ENCODE measurements around the gene TREM2.
"Not testable (repeated sequence)": the region's sequence is repeated elsewhere in the genome, so short reads cannot be mapped to it uniquely, and the experiment has no call there.

The TREM2 gene

DNA sequence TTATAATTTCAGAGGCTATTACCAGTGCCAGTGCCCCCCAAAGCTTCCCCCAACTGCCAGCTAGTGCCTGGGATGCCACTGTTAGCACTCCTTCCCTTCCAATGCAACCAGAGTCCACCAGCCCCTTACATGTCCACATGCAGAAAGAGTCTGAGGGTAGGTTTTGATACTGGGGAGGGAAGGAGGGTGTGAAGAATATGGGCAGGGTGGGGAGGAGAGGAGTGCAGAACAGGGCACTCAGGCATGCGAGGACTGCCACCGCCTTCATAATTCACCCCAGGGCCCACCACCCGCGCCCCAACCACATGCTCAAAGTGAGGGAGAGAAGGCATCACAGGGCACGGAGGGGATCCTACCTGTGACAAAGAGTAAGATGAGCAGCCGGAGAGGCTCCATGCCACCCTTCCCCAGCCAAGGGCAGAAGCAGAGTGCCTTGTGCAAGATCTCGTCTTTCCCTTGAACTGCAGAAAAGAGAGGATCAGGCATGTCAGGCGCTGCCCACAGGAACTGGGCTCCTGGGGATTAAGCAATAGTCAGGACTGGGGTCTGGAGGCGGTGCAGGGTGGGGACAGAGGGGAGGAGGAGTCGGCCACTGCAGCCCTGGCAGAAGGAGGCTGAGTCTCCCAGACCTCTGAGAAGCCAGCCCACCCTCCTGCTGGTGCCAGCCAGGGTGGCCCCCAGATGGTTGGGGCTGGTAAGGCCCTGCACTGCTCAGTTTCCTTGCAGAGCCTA, at the start of gene TREM2:
Gene TREM2 (minus strand): TSS at position 430 of the 732 bp plus-strand sequence. CDS start 34 bp downstream, at position 396.
- no peak for DNase-seq (ENCODE audit: low read depth in 2 of 2)

DNA sequence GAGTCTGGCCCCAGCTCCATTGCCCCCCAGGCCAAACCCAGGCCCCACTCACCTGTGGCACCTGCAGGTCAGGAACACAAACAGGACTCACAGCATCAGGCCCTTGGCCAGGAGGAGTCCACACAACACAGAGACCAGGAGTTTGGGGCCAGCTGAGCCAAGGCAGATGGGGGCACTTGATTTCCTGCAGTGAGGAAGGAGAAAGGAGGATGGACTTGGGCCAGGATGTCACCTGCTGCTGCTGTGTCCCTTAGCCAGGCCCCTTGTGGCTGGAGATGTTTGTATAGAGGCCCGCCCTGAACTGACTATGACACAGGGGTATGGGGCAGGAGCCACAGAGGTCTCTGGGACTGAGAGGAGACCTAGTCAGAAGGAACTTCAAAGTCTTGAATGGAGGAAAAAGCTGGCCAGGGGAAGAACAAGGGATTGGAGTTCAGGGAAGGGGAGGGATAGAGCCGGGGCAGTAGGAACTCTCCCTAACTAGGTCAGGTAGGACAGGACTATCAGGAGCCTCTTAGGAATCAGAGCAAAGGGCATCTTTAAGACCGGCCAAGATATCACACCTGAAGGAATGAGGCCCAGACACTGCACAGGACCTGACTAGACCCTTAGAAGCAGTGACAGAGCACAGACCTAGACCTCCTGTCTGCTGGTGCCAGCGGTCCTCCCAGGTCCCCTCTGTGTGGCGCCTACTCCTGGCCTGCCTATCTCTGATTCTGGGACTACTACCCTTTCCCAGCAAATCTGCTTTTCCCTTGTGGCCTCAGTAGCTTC, 46.8 kb upstream of the TREM2 start:
- DNase-seq (ENCODE audit: low read depth in 2 of 2) = no peak

DNA sequence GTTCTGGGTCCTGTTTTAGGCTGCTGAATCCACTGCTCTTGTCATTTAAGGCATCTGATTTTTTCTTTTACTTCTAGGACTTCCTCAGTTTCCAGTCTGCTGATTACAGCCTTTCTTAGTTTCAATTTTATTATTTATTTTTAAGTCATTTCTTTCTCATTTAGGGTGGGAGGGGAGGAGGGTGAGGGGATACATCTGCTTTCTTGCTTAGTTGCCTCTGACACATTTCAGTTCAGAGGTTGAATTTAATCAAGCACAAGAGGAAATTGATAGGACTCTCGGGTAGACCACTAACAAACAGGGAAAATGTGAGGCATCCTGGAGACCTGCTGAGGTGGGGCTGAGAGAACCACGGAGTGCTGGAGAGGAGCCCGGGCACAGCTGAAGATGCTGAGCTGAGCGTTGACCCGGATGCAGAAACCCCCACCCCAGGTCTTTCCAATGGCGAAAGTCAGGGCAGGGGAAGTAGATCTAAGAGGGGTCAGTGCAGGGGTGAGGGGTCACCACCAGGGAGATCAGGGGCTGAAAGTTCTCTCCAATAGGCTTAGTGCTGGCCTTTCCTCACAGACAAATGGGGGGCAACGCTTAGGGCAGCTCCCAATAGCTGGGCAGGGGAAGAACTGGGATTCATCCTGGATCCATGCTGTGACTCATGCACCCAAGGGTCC, 45.7 kb upstream of the TREM2 start:
- no peak for DNase-seq (ENCODE audit: low read depth in 2 of 2)

DNA sequence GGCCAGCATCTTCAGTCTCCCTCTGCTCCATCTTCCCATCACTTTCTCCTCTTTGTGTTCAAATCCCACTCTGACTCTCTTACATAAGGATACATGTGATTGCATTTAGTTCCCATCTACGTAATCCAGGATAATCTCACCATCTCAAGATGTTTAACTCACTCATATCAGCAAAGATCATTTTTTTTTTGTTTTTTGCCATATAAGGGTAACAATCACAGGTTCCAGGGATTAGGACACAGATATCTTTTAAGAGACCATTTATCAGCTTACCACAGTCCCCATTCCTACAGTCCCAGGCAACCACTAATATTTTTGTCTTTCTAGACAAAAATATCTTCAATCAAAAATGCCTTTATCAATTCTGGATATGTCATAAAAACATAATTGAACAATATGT, 41.2 kb upstream of the TREM2 start:
- no peak for DNase-seq (ENCODE audit: low read depth in 2 of 2)

DNA sequence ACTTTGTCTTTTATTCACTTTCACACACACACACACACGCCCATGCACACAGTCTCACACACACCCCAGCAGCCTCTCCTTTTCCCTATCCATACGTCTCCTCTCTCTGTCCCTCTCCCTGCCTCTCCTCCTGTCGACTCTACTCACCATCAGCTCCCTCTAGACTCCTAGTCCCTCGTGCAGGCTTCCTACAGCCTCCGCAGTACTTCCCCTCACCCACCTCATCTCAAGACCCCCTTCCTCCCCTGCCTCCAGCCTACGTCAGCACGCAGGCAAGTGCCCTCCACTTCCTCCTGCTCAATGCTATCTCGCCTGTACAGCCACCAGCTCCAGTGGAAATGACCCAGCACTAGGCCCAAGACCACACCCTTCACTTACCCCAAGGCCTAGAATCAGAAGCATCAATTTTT, 38.9 kb upstream of the TREM2 start:
- DNase-seq (ENCODE audit: low read depth in 2 of 2) = no peak

DNA sequence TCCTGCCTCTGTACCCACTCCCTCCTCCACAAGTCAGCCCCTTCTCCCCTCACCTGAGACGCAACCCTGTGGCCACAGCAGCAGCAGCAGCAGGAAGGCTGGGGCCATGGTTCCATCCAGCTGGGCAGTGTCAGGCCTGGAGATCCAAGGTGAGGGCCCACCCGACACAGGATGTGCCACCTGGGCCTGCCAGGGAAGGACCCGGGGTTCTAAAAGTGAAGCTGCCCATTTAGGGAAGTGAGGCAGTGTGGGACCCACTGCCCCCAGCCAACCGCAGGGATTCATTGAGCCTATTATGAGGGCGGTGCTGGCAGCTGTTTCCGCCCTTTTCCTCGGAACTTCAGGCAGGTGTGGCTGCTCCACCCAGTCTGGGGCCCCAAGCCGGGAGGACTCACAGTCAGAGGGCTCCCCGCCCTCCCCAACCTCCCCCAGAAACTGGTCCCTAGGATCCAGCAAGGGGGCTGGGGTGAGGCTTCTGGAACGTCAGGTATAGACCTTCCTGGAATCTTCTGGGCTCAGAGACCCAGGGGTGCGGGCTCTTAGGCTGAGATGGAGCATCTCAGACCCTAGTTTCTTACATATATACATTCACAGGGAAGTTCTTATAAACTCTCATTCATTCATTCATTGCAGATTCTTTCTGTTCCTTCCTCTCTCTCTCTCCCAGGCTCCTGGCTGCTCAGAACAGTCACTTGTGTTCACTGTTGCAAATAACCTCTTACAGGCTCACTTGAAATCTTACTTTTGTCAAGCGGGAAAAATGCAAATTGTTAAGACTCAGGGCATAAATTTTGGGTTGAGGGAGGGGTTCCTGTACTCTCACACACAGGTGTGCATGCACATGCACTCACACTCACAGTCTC, 38.2 kb upstream of the TREM2 start, which contains the start of gene TREML2:
Gene TREML2 (minus strand): TSS at position 249 of the 863 bp plus-strand sequence. CDS start 141 bp downstream, at position 108.
- DNase-seq (ENCODE audit: low read depth in 2 of 2) = no peak

DNA sequence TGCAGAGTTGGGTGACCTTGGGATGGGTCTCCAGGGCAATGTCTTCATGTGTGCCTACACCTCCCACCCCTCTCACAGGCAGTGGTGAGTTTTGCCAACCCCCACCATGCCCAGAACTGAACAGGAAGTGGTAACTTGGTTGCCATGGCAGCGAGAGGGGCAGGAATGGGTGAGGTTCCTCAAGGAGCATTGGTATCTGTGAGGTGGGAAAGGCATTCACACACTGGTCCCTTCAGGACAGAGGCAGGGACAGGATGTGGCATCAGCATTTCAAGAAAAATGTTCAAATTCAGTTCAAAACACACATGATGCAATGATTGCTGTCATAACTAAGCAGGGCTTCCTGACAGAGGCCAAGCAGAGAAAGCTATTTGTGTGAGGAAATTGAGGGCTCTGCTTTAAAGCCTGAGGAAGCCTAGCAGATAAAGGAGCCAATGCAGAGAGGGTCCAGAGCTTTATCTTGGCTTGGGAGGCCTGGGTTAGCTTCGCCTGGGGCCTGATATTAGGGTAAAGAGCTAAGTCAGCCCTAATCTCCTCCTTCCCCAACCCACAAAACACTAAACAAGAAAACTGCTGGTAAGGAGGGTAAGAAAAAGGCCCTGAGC, 37.5 kb upstream of the TREM2 start:
- DNase-seq (ENCODE audit: low read depth in 2 of 2) = peak; percentile 27 to 38

DNA sequence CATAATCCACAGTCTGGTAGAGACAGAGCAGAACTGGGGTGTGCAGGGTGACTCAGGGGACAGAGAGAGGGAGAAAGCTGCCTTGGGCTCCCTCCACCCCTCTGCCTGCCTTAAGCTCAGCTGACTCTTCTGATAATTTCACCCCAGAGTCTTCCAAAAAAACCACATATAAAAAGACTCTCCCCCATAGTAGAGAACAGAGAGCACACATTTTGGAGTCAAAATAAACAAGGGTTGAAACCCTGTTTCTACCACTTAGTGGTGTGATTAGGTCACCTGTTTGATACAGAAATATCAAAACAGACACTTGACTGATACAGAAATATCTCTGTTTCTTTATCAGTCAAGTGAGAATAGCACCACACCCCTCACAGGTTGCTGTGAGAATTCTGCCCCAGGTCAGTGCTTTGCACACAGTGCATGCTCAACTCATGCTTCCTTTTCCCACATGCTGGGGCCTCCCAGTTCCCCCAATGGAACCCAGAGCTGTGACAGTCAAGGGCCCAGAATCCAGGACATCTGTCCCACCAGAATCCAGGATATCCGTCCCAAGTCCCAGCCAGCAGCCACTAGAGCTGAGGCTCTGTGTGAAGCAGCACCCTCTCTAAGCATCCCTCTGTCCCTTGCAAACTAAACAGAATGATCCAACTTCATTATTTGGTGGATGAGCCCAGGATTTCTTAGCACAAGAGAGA, 36.8 kb upstream of the TREM2 start:
- no peak for DNase-seq (ENCODE audit: low read depth in 2 of 2)

DNA sequence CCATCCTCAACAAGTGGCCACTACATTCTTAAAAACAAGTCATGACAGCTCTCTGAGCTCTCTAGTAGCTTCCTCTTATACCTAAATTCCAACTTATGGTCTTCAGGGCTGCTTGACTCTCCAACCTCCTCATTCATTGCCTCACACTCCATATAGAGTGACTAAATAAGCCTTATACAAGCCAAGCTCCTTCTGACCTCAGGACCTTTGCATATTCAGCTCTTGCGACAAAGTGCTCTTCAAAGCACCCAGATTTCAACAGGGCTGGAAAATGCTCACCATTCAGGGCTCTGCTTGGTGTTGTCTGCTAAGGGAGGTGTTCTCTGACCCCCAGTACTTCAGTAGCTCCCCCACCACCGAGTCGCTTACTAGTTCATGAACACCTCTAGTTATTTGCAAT, 34.3 kb upstream of the TREM2 start:
- no peak for DNase-seq (ENCODE audit: low read depth in 2 of 2)

DNA sequence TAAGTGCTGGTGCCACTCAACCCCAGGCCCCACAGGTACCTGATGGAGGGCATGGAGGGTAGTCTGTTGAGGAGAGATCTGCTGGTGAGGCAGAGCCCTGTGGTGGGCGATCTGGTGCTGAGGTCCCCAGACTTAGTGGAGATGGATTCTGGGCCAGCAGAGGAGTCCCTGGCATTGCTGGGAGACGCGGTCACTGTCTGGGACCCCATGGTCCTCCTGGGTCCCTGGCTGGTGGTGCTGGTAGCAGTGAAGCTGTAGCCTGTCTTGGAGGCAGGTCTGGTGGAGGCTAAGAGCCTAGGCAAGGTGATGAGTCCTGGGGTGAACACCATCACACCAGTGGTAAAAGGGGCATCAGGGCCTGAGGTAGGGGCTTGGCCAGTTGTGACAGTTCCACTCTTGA, 31.5 kb upstream of the TREM2 start:
- DNase-seq (ENCODE audit: low read depth in 2 of 2) = no peak

DNA sequence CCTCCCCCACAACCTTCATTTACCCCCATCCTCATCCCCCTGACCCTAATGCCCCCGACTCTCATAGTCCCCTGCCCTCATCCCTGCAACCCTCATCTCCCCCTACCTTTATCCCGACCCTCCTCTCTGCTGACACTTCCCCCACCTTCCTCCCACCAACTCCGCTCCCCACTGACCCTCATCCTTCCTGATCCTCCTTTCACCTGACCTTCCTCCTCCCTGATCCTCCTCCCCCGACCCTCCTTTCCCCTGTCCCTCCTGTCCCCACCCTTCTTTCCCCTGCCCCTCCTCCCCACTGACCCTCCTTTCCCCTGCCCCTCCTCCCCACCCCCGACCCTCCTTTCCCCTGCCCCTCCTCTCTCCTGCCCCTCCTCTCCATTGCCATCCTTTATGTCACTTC, 31.0 kb upstream of the TREM2 start:
- no peak for DNase-seq (ENCODE audit: low read depth in 2 of 2)

DNA sequence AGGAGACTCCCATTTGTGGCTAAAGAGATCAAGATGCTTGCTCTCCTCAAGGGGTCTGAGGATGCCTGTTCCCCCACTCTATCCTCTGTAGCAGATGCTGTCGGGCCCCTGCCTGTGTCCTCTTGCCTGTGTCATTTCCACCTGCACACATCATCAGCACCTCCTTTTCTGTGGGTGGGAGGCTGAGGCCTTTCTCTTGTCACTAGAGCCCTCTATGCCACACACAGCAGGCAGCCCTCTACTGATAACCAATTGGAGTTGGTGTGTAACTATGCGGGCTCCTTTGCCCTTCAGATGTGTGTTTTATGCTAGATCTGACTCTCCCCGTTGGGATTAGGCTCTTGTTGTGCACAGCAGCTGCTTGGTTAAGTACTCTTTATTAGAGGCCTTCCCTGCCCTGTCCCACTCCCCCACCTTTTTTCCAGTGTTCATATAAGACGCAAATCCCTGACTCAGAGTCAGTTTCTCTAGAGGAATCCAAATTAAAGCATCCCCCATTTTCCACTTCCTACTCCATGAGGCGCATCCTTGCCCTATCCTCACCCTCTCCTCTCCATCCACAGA, 30.3 kb upstream of the TREM2 start:
- DNase-seq (ENCODE audit: low read depth in 2 of 2) = no peak

DNA sequence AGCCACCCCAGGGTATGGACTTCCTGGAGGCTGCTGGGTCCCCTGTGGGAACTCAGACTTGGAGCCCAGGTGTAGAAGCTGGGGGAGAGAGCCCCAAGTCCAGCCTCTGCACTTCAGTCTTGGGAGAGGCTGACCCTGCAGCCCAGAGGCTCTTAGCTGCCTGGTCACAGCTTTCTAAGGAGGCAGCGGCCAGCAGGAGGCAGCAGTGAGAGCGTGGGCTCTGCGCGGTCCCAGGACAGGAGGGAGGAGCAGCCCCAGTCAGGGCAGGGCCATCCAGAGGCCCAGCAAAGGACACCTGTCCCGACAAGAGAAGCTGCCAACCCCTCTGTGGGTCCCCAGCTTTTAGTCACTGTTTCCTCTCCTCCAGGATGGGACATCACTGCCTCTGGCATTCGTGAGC, 28.7 kb upstream of the TREM2 start:
- no peak for DNase-seq (ENCODE audit: low read depth in 2 of 2)

DNA sequence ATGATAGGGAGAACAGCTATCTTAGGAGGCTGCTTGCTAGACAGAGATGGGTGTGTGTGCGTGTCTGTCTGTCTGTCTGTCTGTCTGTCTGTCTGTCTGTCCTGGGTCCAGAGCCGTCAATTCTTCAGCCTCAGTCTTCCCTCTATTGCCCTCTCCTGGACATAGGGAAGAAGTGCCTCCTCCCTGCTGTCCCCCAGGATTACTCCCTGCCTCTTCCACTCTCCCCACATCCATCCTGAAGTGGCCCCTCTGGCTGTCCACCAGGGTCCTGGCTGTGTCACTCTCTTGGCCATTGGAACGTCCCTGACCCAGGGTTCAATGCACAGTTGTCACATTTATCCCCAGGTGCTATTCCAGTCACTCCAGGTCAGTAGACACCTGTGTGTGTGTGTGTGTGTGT, 27.9 kb upstream of the TREM2 start:
- DNase-seq (ENCODE audit: low read depth in 2 of 2) = no peak

DNA sequence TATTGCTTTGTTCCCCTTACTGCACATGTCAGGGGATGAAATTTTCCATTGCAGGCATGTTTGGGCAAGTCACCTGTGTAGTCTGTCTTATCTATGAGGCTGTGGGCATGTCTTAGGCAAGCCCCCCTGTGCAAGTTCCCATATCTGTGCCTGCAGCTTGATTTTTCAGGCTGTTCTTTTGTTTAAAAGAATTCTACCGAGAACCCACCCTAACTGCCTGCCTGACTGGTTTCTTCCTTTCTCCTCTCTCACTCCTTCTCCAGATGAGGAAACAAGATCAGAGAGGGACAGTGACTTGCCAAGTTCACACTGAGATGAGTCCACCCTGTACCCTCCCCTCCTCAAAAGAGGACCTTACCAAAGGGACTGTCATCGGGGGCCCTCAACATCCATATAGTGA, 27.1 kb upstream of the TREM2 start:
- DNase-seq (ENCODE audit: low read depth in 2 of 2) = no peak

DNA sequence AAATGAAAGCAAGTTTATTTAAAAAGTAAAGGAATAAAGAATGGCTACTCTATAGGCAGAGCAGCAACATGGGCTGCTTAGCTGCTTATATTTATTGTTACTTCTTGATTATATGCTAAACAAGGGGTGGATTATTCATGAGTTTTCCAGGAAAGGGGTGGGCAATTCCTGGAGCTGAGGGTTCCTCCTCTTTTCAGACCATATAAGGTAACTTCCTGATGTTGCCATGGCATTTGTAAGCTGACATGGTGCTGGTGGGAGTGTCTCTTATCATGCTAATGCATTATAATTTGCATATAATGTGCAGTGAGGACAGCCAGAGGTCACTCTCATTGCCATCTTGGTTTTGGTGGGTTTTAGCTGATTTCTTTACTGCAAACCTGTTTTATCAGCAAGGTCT, 26.1 kb upstream of the TREM2 start:
- DNase-seq (ENCODE audit: low read depth in 2 of 2) = not testable (repeated sequence)

DNA sequence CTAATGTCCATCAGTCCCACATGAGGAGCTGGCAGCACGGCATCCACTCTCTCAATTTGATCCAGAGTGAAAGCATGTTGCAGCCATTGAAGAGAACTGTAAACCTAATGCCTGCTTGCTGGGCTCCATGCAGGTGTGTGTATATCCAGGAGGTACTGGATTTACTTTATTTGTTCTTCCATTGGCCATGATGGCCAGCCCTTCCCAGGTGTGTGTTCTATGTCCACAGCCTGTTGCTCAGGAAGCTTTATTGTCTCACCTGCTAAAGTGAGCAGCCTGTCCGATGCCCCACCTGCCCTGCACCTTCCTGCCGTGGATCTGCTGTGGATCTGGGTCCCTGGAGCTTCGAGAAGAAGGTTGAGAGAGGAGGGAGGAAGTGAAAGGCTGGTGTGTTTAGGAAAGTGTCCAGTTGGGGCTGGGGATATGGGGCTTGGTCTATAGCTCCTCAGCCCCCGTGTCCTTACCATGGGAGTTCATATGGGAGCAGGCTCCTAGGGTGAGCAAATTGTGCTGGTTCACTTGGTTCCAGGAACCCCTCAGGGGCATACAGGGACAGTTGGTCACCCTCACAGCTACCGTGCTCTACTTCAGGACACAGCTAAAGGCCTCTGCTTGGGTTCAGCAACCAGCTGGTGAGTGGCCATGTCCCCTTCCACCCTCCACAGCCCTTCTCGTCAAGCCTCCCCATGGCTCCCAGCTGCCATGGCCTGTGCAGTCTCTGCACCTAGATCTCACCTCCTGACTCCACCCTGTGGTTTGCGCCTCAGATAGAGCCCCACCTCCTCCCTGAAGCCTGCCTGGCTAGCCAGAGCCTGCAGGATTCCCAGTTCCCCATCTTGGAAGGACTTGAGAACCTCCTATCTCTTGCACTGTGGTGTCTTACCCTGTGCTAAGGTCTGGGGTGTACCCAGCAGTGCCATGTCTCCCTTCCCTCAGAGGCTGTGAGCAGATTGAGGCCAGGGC, 25.3 kb upstream of the TREM2 start:
- no peak for DNase-seq (ENCODE audit: low read depth in 2 of 2)

DNA sequence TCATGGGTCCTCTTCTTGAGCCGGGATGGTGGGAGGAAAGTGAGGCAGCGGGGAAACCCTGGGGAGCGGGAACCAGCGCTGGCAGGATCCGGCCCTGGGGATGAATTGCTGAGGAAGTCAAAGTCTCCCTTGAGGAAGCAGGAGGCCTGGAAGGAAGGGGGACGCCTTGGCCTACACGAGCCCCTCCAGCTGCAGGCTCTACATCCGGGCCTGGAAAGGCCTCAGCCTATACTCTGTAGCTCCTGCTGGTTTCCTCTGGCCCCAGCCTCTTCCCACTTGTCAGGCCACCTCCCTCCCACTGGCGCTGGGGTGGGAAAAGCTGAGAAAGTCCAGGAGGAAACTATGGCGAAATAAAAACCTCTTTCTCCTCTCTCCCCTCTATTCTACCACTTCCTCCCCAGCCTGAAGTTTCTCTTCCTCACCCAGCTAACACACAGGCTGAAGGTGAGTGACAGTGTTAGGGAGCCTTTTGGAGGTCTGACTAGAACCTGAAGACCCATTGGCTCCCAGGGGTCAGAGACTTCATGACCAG, 23.2 kb upstream of the TREM2 start:
- no peak for DNase-seq (ENCODE audit: low read depth in 2 of 2)

DNA sequence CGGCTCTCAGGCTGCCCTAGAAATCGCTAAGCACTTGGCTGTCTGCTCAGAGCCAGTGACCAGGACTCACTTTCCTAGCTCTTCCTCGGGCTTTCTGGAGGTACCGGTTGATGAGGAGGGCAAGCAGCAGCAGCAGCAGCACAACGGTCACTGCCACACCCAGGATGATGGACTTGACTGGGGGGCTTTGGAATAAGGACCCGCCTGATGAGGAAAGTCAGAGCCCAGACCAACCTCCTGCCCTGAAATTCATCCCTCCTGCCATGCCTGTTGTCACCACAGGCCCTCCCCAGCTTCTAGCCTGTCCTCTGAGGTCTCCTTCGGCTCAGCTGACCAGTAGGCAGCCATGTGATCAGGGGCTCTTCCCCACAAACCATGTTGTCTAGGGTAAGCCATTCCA, 21.8 kb upstream of the TREM2 start:
- no peak for DNase-seq (ENCODE audit: low read depth in 2 of 2)

Data from activated CD8-positive, alpha-beta memory T cell treated with anti-CD3 and anti-CD28 coated beads for 4 hours (primary cell).